ENCODE data around the gene ELK3. TPM values are rescaled to one million over a fixed set of nuclear protein-coding genes. Genes with fewer than 3 reads are reported as not detected.

ELK3 gene
- polyA plus RNA-seq, 1 of the 3 experiments (the other 2 are of a cell fraction) = 33.8 TPM

DNA sequence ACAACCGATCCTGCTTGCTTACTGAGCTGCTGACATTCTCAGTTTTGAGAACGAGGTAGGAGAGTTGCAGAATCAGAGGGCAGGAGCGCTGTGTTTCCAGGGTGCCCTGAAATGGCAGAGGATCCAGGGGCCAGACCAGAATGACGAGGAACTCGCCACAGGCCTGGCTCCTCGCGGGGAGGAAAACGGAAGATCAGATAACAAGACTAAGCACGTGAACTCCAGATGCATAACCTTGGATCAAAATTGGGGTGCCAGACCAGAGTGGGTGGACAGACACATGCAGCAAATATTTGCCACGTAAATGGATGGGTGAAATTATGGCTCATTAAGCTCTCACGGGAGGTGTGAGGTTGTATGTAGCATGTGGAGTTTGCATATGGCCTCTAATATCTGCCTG is 46.5 kb downstream of the ELK3 start:
- POLR2A ChIA-PET = interaction anchor here (1.7 kb wide), 1 partner anchor 159 kb away, joined by 18 read pairs; the partner anchor contains the start of gene CDK17
- Histone ChIP-seq H3K79me2 (ENCODE audit: insufficient read depth) (peaks cover 93% of the 10 kb centered on the region), H4K20me1 (ENCODE audit: insufficient read depth) (peaks cover 90% of the 10 kb centered on the region), H3K36me3 (replicated peaks in 1 of 2; ENCODE audit: control insufficient read depth in 1 of 2, insufficient read depth in 2 of 2, low read length in 1 of 2) (peaks cover 4 to 11% of the 10 kb centered on the region in 2 experiments), H3K9me2 (no peaks in the 10 kb centered on the region), H3K9ac (no peak overlapping the region), H3F3A (replicated peaks; ENCODE audit: insufficient read depth) (peaks cover 22% of the 10 kb centered on the region), H3K4me2 (no peak overlapping the region), H2AFZ (ENCODE audit: low read depth) (no peak overlapping the region), H3K27me3 (ENCODE audit: insufficient read depth) (no peaks in the 10 kb centered on the region), H3K4me3 (ENCODE audit: low read depth in 2 of 2, low read length in 1 of 2) (no peak overlapping the region), H3K9me3 (no peaks in the 10 kb centered on the region), H3K4me1 (ENCODE audit: control insufficient read depth in 1 of 2, insufficient read depth in 2 of 2, low read depth in 1 of 2, low read length in 1 of 2) (peaks cover 33 to 57% of the 10 kb centered on the region in 2 experiments), H3K27ac (ENCODE audit: low read depth in 2 of 2, low read length in 1 of 2) (peak overlapping the region; percentile 53 to 95; a peak in 3 of 4 replicates)
- CTCF ChIA-PET = interaction anchor here (1.0 to 4.7 kb wide), 6 partner anchors 9 to 276 kb away, joined by 3 to 33 read pairs (median 4); partner anchors contain the start of genes CDK17 and CFAP54
- no peak for TF ChIP-seq RXRA (IDR thresholded peaks at IDR 0.05; ENCODE audit: borderline replicate concordance, low read depth)
- TF ChIP-seq, protein P1, sequence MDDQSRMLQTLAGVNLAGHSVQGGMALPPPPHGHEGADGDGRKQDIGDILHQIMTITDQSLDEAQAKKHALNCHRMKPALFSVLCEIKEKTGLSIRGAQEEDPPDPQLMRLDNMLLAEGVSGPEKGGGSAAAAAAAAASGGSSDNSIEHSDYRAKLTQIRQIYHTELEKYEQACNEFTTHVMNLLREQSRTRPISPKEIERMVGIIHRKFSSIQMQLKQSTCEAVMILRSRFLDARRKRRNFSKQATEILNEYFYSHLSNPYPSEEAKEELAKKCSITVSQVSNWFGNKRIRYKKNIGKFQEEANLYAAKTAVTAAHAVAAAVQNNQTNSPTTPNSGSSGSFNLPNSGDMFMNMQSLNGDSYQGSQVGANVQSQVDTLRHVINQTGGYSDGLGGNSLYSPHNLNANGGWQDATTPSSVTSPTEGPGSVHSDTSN (IDR thresholded peaks at IDR 0.05) = no peak
- peak; percentile 70; the same call in 1 of the 2 replicates for TF ChIP-seq MXI1 (IDR thresholded peaks at IDR 0.05; ENCODE audit: low read depth, low read length)
- no peak for TF ChIP-seq EP300 (IDR thresholded peaks at IDR 0.05; ENCODE audit: borderline replicate concordance in 1 of 2, low read depth in 1 of 2, low read length in 1 of 2)
- TF ChIP-seq GATA2 (CRISPR knock-in tag; IDR thresholded peaks at IDR 0.05) = peak; percentile 70
- peak; percentile 29; the same call in 1 of the 2 replicates for TF ChIP-seq TCF12 (IDR thresholded peaks at IDR 0.05)
- WGBS (ENCODE audit: low lambda C conversion rate) = 74% methylated on average over 11 of the region's 11 CpGs
- DNase-seq = peak; percentile 57

DNA sequence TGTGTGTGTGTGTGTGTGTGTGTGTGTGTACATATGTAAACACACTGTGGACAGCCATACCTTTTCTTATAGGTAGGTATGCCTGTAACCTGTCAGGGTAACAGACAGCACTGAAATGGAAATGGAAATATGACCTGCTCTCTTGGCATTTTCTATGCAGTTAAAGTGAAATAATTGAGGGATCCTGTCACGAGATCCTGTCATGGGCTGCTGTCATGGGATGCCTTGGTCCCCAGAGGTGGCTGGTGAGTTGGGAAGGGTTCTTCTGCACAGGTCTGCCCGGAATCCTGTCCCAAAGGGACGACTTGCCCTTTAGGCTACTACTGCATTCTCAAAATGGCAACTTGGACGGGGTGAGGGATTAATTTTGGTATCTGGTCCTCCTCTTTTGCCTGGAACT is 47.3 kb downstream of the ELK3 start:
- H2AFZ ChIP-seq (ENCODE audit: low read depth) = no peak overlapping the region
- ChIA-PET CTCF (interaction anchor here (1.5 to 4.7 kb wide), 3 partner anchors 26 to 159 kb away, joined by 5 to 33 read pairs (median 10); partner anchors contain the start of gene CDK17), POLR2A (no interaction called here)
- WGBS (ENCODE audit: low lambda C conversion rate) = 89% methylated on average over 4 of the region's 4 CpGs
- H3K27ac ChIP-seq (ENCODE audit: low read depth in 2 of 2, low read length in 1 of 2) = no peak overlapping the region; a peak in 1 of 4 replicates
- no peaks in the 10 kb centered on the region for H3K27me3 ChIP-seq (ENCODE audit: insufficient read depth)
- H4K20me1 ChIP-seq (ENCODE audit: insufficient read depth) = peaks cover 91% of the 10 kb centered on the region
- peaks cover 36 to 57% of the 10 kb centered on the region in 2 experiments for H3K4me1 ChIP-seq (ENCODE audit: control insufficient read depth in 1 of 2, insufficient read depth in 2 of 2, low read depth in 1 of 2, low read length in 1 of 2)
- no peak overlapping the region for H3K4me3 ChIP-seq (ENCODE audit: low read depth in 2 of 2, low read length in 1 of 2)
- H3K36me3 ChIP-seq (replicated peaks in 1 of 2; ENCODE audit: control insufficient read depth in 1 of 2, insufficient read depth in 2 of 2, low read length in 1 of 2) = peaks cover 4 to 13% of the 10 kb centered on the region in 2 experiments
- H3K9ac ChIP-seq = no peak overlapping the region
- H3K4me2 ChIP-seq = no peak overlapping the region
- no peaks in the 10 kb centered on the region for H3K9me3 ChIP-seq
- H3F3A ChIP-seq (replicated peaks; ENCODE audit: insufficient read depth) = peaks cover 15% of the 10 kb centered on the region
- no peaks in the 10 kb centered on the region for H3K9me2 ChIP-seq
- H3K79me2 ChIP-seq (ENCODE audit: insufficient read depth) = peaks cover 93% of the 10 kb centered on the region
- no peak for DNase-seq
- TF ChIP-seq NFIC (IDR thresholded peaks at IDR 0.05; ENCODE audit: borderline replicate concordance) (no peak), MEF2A (IDR thresholded peaks at IDR 0.05; ENCODE audit: borderline replicate concordance, low read depth) (no peak), FOXM1 (IDR thresholded peaks at IDR 0.05; ENCODE audit: low read depth) (no peak), FOXJ3 (CRISPR knock-in tag; IDR thresholded peaks at IDR 0.05) (no peak), RFX5 (IDR thresholded peaks at IDR 0.05; ENCODE audit: low read length) (no peak), RAD21 (IDR thresholded peaks at IDR 0.05; ENCODE audit: low read length) (no peak), RXRA (IDR thresholded peaks at IDR 0.05; ENCODE audit: borderline replicate concordance, low read depth) (no peak), GABPA (IDR thresholded peaks at IDR 0.05; ENCODE audit: low read depth) (no peak), FOSL2 (IDR thresholded peaks at IDR 0.05; ENCODE audit: borderline replicate concordance, low read depth) (no peak), RCOR1 (IDR thresholded peaks at IDR 0.05; ENCODE audit: low read length) (no peak), YY1 (IDR thresholded peaks at IDR 0.05; ENCODE audit: low read depth) (no peak)
- TF ChIP-seq, protein P2, sequence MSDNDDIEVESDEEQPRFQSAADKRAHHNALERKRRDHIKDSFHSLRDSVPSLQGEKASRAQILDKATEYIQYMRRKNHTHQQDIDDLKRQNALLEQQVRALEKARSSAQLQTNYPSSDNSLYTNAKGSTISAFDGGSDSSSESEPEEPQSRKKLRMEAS (IDR thresholded peaks at IDR 0.05; ENCODE audit: low read depth) = no peak
- TF ChIP-seq, protein P3, sequence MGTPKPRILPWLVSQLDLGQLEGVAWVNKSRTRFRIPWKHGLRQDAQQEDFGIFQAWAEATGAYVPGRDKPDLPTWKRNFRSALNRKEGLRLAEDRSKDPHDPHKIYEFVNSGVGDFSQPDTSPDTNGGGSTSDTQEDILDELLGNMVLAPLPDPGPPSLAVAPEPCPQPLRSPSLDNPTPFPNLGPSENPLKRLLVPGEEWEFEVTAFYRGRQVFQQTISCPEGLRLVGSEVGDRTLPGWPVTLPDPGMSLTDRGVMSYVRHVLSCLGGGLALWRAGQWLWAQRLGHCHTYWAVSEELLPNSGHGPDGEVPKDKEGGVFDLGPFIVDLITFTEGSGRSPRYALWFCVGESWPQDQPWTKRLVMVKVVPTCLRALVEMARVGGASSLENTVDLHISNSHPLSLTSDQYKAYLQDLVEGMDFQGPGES (IDR thresholded peaks at IDR 0.05; ENCODE audit: low read depth, low read length) = no peak
- TF ChIP-seq, protein P4, sequence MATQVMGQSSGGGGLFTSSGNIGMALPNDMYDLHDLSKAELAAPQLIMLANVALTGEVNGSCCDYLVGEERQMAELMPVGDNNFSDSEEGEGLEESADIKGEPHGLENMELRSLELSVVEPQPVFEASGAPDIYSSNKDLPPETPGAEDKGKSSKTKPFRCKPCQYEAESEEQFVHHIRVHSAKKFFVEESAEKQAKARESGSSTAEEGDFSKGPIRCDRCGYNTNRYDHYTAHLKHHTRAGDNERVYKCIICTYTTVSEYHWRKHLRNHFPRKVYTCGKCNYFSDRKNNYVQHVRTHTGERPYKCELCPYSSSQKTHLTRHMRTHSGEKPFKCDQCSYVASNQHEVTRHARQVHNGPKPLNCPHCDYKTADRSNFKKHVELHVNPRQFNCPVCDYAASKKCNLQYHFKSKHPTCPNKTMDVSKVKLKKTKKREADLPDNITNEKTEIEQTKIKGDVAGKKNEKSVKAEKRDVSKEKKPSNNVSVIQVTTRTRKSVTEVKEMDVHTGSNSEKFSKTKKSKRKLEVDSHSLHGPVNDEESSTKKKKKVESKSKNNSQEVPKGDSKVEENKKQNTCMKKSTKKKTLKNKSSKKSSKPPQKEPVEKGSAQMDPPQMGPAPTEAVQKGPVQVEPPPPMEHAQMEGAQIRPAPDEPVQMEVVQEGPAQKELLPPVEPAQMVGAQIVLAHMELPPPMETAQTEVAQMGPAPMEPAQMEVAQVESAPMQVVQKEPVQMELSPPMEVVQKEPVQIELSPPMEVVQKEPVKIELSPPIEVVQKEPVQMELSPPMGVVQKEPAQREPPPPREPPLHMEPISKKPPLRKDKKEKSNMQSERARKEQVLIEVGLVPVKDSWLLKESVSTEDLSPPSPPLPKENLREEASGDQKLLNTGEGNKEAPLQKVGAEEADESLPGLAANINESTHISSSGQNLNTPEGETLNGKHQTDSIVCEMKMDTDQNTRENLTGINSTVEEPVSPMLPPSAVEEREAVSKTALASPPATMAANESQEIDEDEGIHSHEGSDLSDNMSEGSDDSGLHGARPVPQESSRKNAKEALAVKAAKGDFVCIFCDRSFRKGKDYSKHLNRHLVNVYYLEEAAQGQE (IDR thresholded peaks at IDR 0.05; ENCODE audit: low read depth, low read length) = no peak
- TF ChIP-seq, protein P5, sequence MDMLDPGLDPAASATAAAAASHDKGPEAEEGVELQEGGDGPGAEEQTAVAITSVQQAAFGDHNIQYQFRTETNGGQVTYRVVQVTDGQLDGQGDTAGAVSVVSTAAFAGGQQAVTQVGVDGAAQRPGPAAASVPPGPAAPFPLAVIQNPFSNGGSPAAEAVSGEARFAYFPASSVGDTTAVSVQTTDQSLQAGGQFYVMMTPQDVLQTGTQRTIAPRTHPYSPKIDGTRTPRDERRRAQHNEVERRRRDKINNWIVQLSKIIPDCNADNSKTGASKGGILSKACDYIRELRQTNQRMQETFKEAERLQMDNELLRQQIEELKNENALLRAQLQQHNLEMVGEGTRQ (IDR thresholded peaks at IDR 0.05; ENCODE audit: borderline replicate concordance, low read depth, low read length) = no peak

Data from SK-N-SH (cell line).